Spleen (tissue), 3 donors: ENCODE data around the gene GPD2.

Experiments used
- POLR2A ChIP-seq, 3 donors: fragments of 450-650 bp; IDR thresholded peaks; one replicate each; pipeline ENCODE4 v1.5.1; 2017; ENCODE audit warnings: antibody characterized with exemption in 3 of 3, mild to moderate bottlenecking in 1 of 3
- POLR2AphosphoS5 ChIP-seq, 3 donors: sonication (generic); formaldehyde crosslinking; IDR thresholded peaks; one replicate each; pipeline ENCODE4 v1.5.1; 2017; ENCODE audit warnings: antibody characterized with exemption in 3 of 3

DNA sequence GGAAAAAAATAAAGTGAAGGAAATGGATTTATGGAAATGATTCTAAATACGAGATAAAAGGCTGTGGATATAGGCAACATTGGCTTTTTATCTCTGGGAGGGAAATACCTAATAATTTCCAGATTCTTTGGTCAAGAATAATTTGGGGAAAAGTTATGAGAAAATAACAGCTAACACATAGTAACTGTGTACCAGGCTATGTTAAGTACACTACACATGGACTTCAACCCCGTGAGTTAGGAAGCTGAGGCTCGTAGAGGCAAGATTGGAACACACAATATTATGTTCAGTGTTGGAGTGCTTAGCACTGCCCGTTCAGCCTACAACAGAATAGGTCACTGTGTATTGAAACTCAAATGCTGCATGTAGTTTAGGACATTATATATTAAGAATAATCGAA is 34.3 kb upstream of the GPD2 start:
- TF ChIP-seq POLR2AphosphoS5 (IDR thresholded peaks at IDR 0.05) = no peak
- TF ChIP-seq POLR2A (IDR thresholded peaks at IDR 0.05) = no peak
